Stimulated activated CD4-positive, alpha-beta T cell treated with anti-CD3 and anti-CD28 coated beads, Interleukin-12 subunit alpha, Interleukin-12 subunit beta, amount 100 ng/mL, for 48 hours (primary cell): ENCODE data around the gene MEIS2.

Experiments
- DNase-seq, 3 donors: peaks; one replicate each; pipeline ENCODE4 v3.0.0-alpha.2; 2020; ENCODE audit warnings: low read depth in 2 of 3, low spot score in 1 of 3

Gene MEIS2

DNA sequence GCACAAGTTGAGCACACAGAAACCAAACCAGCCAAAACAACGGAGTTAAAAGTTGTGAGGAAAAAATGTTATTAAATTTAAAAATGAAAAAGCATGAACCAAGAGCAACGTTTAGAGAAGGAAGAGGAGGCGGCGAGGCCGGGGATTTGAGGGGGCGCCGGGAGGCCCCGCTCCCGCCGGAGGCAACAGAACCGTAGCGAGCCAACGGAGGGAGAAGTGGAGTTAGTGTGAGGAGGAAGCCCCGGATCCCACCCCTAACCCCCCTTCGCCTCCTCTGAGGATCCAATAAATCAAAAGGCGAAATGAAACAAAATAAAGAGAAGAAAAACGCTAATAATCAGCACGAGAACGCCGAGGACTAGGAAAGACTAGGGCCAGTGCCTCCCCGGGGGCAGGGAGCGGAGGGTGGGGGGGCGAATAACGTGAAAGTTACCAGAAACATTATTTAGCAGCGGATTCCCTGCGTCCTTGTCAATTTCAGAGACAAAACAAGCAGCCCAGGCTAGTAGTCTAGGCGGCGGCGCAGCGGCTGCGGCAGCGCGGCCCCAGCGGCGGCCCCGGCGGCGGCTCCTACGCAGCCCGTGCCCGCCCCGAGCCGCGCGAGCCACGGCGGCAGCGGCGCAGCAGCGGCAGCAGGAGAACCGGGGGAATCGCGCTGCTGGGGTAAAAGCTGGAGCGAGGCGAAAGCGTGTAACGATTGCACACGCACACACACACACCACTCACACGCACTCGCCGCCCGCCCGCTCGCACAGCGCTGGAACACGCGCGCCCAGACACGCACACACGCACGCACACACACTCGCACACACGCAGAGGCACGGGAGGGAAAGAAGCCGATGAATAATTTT lies 1.7 kb downstream of the MEIS2 start:
- DNase-seq: no peak

DNA sequence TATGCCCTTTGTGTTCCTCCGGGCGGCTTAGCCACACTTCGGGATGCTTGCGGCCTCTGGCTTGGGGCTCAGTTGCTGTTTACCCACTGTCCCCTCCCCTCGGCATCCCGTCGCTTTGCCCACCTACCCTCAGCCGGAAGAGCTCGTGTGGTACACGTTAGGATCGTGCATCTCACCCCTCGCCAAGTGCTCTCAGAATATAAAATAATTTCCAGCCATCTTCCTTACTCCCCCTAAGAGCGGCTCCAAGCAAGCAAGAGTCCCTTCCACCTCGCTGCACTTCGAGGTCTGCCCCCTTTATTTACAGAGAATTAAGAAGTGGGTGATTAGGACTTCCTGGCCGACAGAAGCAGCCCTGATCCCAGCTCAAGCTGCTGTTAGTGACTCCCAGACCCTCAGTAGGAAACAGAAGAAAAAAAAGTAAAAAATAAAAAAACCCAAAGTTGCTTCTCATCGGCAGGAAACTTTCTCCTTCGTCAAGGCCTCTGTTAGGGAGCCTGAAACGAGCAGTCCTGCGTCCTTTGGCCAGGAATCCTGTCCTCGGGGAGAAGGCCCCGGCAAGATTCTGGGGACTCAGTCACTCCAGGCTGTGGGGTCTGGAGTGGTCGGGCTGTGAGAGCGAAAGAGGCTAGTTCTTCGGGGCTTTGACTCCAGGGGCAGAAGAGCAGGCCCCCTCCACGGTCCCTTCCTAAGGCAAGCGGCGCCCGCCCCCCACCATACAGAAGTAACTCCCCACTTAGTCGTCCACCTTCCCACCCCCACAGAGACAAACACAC lies 3.0 kb downstream of the MEIS2 start:
- no peak for DNase-seq

GRCh38 chr15:37096558-37097143 lies 3.7 kb downstream of the MEIS2 start:
- no peak for DNase-seq

- no peak for DNase-seq
These were observed 4.4 kb downstream of the MEIS2 start for GRCh38 chr15:37095770-37096557.

- no peak for DNase-seq
These were observed 5.2 kb downstream of the MEIS2 start for GRCh38 chr15:37094915-37095711.

DNA sequence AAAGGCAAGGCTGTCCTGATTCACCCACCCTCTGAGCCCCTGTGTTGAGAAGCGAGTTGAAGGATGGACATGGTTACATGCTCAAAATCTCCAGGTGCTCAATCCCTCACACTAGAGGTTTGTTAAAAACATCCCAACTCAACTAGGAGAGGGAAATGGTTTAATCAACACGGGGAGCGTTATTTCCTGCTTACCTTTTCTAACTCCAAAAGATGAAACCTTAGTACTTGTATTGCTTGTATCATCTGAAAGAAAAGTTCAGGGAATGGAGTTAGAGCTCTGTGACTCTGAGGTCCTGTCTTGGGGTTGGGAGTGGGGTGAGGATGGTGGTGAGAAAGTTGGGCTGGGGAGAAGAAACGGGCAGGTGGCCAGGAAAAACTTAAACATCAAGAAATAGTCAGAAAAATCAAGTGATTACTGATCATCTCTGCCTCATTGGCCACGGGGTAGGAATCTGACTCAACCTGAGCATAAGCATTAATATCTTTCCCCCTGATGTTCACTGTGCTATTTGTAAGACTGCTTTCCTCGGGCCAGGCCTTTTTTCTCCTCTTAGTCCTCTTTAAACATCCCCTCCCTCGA lies 5.9 kb downstream of the MEIS2 start:
- no peak for DNase-seq

DNA sequence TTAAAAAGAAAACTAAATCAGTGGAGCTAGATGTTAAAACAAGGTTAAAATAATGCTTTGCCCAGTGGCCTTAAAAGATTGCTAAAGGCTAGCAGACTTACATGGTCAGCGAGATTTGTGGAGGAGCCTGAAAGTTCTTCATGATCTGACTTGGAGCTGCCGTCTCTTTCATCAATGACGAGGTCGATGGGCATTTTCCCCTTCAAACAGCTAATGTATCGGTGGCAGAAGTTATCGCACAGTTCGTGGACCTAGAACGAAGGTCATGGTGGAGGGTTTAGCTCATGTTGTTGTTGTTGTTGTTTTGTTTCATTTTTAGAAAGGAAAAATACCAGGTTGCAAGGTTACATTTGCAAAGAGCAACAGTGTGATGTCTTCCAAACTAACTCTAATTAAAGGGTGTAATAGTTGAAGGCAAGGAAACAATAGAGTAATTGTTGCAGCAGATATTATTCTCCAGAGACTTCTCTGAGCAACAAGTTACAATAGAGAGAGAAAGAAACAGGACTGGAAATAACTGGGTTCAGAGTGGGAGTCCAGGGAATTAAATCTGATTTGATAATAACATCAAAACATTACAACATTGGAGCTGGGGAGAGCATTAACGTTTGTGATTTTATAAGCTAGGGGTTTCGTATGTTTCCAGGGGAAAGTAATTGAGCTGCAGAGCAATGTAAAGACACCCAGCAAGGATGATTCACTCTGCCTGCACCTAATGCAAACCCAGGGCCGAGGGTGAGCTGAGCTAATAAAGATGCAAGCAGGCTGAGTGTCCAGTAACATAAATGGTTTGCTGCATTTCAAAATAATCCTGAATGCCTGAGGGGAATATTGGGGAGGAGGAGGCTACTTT lies 6.6 kb downstream of the MEIS2 start:
- no peak for DNase-seq

DNA sequence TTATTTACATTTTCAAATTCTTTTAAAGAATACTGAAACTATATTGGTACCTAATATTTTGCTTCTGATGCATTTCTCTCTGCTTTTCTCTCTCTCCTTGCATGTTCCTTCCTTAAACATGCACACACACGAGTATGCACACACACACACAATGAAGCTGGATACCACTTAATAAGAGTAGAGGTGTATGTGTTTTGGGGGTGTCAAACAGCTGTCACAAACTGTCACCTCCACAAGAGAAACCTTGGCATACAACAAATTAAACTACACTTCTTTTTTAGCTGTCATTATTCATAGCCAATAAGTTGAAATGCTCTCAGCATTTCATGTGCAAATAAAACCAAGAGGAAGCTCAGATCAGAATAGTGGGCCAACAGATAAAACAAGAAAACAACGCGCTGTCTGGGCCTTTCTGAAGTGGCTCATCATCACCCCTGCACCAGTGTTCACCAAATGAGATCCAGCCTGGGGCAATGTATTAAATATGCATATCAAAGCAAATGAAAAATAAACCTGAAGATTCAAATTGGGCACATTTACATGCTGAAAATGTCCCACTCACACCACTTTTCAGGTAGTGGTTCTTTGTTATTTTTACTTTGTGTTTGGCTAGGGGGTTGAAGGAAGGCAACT lies 9.7 kb downstream of the MEIS2 start:
- DNase-seq: no peak

- no peak for DNase-seq
These were observed 11.9 kb downstream of the MEIS2 start for GRCh38 chr15:37088436-37088835.

DNA sequence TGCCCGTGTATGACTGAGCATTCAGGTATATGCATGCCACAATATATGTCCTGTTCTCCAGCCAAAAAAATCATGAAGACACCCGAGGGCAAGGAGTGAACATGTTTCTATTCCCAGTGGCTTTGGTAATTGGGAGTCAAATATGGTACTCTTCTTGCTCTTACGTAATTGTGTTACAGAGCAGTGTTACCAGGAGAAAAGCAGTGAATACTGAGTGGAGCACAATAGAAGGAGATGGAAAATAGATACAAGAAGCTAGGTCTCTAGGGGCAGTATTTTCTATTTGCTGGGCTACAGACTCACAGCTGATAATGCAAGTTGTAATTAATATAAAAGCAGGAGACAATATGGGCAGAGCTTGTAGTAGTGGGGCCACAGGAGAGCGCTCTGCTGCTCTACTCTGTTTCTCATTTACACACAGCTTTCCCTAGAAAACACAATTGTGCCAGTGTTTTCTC lies 13.2 kb downstream of the MEIS2 start:
- DNase-seq: no peak

GRCh38 chr15:37086521-37086920 lies 13.8 kb downstream of the MEIS2 start:
- no peak for DNase-seq

- no peak for DNase-seq
These were observed 14.2 kb downstream of the MEIS2 start for GRCh38 chr15:37086120-37086519.

DNA sequence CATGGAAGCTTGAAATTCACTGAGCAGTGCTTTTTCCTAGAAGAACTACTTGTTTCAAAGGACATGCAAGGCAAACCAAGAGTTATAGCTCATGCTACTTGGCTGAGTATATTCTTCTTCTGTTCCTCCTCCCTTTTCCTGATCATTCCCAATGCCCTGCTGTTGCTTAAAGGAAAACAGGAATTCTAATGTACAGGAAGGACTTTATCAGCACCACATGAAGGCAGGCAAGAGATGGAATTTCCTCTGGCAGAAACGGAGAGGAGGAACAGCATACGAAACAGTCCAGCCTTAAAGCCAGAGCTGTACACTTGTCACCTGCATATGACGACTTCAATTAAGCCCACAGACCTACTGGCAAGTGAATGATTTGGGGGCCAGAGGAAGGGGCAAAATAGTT lies 15.7 kb downstream of the MEIS2 start:
- DNase-seq: no peak

DNA sequence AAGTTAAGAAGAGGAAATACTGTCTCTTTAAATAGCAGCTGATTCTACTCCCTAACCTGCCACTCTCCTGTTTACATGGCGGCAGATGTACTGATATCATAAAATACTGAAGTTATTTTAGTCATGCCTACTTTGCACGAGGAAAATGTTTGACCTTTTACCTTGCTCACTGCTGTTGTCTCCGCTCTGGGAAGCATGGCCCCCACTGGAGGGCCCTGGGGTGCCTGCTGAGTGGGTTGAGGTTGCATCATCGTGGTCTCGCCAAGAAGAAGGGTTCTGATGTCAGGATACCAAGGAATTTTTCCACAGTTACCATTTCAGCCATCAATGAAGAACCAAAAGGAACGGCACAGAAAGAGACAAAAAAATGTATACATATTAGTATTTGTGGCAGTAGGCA lies 16.7 kb downstream of the MEIS2 start:
- no peak for DNase-seq

GRCh38 chr15:37081983-37082382 lies 18.4 kb downstream of the MEIS2 start:
- no peak for DNase-seq

DNA sequence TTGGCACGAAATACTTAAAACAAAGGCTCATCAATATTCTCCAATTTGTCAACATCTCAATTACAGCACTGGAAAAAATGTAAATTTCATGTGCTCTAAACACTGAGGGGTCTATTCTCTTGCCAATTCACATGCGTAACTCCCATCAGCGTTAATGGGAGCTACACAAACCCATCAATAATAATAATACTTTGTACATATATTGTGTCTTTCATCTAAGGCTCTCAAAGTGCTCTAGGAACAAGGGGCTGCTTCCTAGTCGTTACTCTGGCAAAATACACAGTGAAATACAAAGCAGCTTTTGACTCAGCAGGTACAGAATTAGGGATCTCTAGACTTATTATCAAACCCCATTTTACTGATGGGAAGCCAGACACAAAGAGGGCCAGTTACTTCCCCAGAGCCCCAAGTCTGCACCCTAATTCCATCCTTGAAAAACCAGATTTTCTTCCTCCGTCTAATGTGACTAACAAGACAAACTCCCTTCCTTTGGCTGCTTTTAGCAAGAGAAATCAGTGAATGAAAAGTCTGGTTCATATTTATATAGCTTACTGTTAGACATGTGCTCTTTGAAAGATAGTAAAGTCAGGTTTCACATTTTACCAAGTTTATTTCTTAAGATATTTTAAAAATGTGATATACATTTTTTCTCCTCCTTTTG lies 20.0 kb downstream of the MEIS2 start:
- DNase-seq: no peak

DNA sequence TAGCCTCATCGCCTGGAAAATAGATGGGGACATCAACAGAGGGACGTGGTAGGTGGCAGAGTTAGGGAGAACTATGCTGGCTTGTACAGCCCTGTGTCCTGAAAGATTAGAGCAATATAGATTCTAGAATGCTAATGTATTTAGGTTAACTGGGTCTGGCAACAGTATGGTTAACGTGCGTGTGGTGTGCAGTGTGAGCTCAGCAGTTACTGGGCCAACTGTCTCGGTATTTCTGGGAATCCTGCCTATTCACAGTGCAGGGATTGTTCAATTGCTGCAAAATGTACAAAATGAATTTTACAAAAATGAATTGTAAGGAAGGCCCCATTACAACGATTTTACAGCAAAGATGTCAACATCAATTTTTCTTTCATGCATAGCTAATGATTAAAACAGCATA lies 20.6 kb downstream of the MEIS2 start:
- DNase-seq: no peak

DNA sequence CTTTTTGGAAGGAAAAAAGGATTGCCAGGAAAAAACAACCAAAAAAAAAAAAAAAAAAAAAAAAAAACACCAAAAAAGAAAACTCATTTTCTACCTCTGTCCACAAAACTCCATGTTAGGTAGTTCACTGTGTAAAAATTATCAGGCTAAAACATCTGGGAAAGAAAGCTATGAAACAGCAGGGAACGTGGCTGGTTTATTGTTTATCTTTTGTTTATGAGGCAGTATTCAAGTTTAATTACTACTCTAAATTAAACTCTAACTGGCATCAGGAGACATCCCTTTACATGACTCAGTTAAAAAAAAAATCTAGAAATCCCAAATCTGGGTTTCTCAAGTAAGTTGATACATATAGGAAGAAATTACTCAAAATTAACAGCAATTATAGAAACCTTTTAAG lies 21.8 kb downstream of the MEIS2 start:
- DNase-seq: no peak
